PFSK-1 (cell line): ENCODE measurements around the gene RTL9.

Experiments
- FOXP2 ChIP-seq: optimal IDR thresholded peaks from 2 replicates; pipeline ENCODE3; 2011; ENCODE audit warnings: borderline replicate concordance, control low read depth, inconsistent platforms; ENCODE audit not compliant: insufficient read depth; ENCODE audit errors: extremely low read length, extremely low read depth
- POLR2AphosphoS5 ChIP-seq: IDR thresholded peaks from 2 replicates; pipeline ENCODE4 v1.6.1; 2012; ENCODE audit warnings: low read depth, mild to moderate bottlenecking, control low read depth, low read length, moderate library complexity
- SIN3A ChIP-seq: IDR thresholded peaks from 2 replicates; pipeline ENCODE4 v1.6.1; 2012; ENCODE audit warnings: mild to moderate bottlenecking, low read length, moderate library complexity, borderline replicate concordance; ENCODE audit not compliant: insufficient read depth
- TAF1 ChIP-seq: IDR thresholded peaks from 2 replicates; pipeline ENCODE4 v1.6.1; 2012; ENCODE audit warnings: low read length, control low read depth, borderline replicate concordance; ENCODE audit not compliant: insufficient read depth
- TF ChIP-seq, protein P1 (sequence below), 2 experiments: IDR thresholded peaks; 2 replicates each; pipeline versions ENCODE4 v1.6.1 to v1.8.0; 2011 to 2012; ENCODE audit warnings: low read depth in 2 of 2, low read length in 2 of 2, control low read depth in 1 of 2, inconsistent platforms in 1 of 2, mild to moderate bottlenecking in 1 of 2, moderate library complexity in 1 of 2; ENCODE audit not compliant: insufficient read depth in 1 of 2

The RTL9 gene

DNA sequence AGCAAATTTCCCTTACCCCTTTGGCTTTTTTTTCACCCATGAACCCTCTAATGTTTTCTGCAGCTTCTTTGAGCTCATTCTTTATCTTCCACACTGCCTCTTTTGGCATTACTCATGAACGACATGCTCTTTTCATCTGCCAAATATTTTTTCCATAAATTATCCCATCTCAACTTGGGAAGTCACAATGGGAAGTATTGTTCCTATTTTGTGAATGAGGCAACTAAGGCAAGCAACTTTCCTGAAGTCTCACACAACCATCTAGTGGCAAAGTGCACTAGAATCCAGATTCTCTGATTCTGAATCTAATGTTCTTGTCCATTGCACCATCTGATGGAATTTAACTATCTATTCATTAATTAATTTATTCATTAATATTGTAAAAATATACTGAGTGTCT lies 625 bp downstream of the RTL9 start:
- TF ChIP-seq, protein P1, sequence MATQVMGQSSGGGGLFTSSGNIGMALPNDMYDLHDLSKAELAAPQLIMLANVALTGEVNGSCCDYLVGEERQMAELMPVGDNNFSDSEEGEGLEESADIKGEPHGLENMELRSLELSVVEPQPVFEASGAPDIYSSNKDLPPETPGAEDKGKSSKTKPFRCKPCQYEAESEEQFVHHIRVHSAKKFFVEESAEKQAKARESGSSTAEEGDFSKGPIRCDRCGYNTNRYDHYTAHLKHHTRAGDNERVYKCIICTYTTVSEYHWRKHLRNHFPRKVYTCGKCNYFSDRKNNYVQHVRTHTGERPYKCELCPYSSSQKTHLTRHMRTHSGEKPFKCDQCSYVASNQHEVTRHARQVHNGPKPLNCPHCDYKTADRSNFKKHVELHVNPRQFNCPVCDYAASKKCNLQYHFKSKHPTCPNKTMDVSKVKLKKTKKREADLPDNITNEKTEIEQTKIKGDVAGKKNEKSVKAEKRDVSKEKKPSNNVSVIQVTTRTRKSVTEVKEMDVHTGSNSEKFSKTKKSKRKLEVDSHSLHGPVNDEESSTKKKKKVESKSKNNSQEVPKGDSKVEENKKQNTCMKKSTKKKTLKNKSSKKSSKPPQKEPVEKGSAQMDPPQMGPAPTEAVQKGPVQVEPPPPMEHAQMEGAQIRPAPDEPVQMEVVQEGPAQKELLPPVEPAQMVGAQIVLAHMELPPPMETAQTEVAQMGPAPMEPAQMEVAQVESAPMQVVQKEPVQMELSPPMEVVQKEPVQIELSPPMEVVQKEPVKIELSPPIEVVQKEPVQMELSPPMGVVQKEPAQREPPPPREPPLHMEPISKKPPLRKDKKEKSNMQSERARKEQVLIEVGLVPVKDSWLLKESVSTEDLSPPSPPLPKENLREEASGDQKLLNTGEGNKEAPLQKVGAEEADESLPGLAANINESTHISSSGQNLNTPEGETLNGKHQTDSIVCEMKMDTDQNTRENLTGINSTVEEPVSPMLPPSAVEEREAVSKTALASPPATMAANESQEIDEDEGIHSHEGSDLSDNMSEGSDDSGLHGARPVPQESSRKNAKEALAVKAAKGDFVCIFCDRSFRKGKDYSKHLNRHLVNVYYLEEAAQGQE (IDR thresholded peaks at IDR 0.05; ENCODE audit: insufficient read depth in 1 of 2, low read depth in 2 of 2, low read length in 2 of 2), result no peak
- no peak for TF ChIP-seq TAF1
- no peak for TF ChIP-seq FOXP2
- no peak for TF ChIP-seq SIN3A
- no peak for TF ChIP-seq POLR2AphosphoS5

DNA sequence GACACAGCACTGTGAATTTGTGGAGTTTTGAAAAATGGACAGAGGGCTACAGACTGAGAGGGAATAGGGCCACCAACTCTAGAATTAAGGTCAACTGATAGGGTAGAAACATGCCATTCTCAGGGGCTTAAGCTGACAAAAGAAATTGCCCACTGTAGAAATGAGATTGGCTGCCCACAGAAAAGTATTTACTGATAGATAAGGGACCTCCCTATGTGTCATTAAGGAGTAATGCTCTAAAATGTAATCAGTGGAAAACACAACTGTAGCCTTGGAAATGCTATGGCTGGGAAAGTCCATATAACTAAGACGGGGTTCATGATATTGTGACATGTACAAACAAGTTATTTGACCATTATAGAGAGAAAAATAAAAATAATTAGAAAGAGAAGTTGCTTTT lies 4.6 kb downstream of the RTL9 start:
- TF ChIP-seq POLR2AphosphoS5 (no peak), SIN3A (no peak), TAF1 (no peak), FOXP2 (no peak)
- TF ChIP-seq, protein P1 (IDR thresholded peaks at IDR 0.05; ENCODE audit: insufficient read depth in 1 of 2, low read depth in 2 of 2, low read length in 2 of 2), result no peak

DNA sequence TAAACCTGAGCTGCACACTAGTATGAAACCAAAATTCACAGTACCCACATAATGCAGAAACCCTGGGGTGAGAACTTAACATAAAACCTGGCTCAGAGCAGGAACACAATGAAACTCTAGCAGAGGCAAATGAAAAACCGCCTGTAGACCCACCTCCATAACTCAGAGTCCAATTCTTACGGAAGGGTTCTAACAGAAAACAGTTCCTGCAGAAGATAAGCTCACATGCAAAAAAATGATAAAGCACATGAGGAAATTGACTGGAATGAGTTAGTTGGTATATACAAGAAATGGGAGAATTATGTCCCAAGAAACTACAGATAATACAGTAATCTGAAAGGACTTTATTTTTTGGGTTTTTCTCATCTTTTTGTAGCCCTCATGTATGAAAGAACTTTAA lies 14.7 kb downstream of the RTL9 start:
- TF ChIP-seq SIN3A (no peak), FOXP2 (no peak), TAF1 (no peak), POLR2AphosphoS5 (no peak)
- TF ChIP-seq, protein P1 (IDR thresholded peaks at IDR 0.05; ENCODE audit: insufficient read depth in 1 of 2, low read depth in 2 of 2, low read length in 2 of 2), result no peak

DNA sequence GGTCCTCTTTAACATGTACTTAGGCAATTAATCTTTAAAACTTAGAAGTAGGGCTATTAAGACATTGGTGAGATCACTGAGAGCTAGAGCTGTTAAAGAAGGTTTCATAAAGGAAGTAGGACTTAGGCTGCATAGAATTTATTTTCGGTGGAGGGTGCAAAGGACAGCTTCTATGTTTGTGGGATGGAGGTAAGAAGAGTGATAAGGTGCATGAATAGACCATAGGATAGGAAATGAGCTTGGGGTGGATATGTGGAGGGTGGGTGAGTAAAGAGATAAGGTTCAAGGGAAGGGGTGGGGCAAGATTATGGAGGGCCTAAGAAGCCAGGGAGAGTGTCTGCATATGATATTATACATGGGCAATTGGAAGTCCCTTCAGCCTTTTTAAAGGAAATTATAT lies 15.9 kb downstream of the RTL9 start:
- TF ChIP-seq SIN3A, result no peak
- no peak for TF ChIP-seq TAF1
- no peak for TF ChIP-seq POLR2AphosphoS5
- TF ChIP-seq, protein P1 (IDR thresholded peaks at IDR 0.05; ENCODE audit: insufficient read depth in 1 of 2, low read depth in 2 of 2, low read length in 2 of 2), result no peak
- TF ChIP-seq FOXP2, result no peak

DNA sequence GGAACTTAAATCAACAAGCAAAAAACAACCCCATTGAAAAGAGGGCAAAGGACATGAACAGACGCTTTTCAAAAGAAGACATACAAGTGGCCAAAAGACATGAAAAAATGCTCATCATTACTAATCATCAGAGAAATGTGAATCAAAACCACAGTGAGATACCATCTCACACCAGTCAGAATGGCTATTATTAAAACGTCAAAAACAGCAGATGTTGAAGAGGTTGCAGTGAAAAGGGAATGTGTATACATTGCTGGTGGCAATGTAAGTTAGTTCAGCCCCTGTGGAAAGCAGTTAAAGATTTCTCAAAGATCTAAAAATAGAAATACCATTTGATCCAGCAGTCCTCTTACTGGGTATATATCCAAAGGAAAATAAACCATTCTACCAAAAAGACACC lies 22.6 kb downstream of the RTL9 start:
- TF ChIP-seq FOXP2, result no peak
- no peak for TF ChIP-seq POLR2AphosphoS5
- no peak for TF ChIP-seq TAF1
- TF ChIP-seq SIN3A, result no peak
- TF ChIP-seq, protein P1 (IDR thresholded peaks at IDR 0.05; ENCODE audit: insufficient read depth in 1 of 2, low read depth in 2 of 2, low read length in 2 of 2), result no peak
